ENCODE data around the gene ARHGAP18. TPM values are rescaled to one million over a fixed set of nuclear protein-coding genes. Genes with fewer than 3 reads are reported as not detected.

ARHGAP18 gene
- total RNA-seq, 1 donor from 2014 or later = 38.6 TPM

DNA sequence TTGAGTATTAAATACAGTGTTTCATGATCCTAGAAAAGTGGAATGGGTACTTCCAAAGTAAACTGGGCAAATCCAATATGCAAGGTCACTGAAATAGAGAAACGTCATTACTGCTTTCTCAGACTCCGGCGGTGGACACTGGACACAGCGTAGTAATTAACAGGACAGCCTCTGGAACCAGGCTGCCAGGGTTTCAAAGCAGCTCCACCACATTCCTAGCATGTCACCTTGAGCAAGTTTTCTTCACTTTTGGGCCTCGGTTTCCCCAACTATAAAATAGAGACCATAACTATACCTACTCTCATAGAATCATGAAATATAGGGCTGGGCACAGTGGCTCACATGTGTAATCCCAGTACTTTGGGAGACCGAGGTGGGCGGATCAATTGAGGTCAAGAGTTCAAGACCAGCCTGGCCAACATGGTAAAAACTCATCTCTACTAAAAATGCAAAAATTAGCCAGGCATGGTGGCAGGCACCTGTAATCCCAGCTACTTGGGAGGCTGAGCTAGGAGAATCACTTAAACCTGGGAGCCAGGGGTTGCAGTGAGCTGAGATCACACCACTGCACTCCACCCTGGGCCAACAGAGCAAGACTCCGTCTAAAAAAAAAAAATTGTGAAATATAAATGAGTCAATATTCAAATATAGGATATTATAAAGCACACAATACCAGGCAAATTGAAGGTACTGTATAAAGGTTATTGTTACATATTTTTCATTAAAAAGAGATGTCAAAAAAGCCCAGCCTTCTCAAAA is 24.9 kb downstream of the ARHGAP18 start:
- Histone ChIP-seq H3K4me2 (ENCODE audit: low read length) (peak overlapping the region; percentile 82), H3K36me3 (ENCODE audit: insufficient read depth, low read length) (no peaks in the 10 kb centered on the region), H3K27me3 (ENCODE audit: insufficient read depth, low read length) (no peaks in the 10 kb centered on the region), H3K79me2 (ENCODE audit: insufficient read depth, low read length) (peaks cover 75% of the 10 kb centered on the region), H4K20me1 (ENCODE audit: insufficient read depth, low read length) (no peaks in the 10 kb centered on the region), H3K4me3 (ENCODE audit: insufficient read depth, low read depth, low read length) (no peak overlapping the region), H2AFZ (ENCODE audit: low read depth, low read length) (no peak overlapping the region), H3K9me3 (ENCODE audit: insufficient read depth, low read depth, low read length) (no peaks in the 10 kb centered on the region), H3K9ac (ENCODE audit: low read length) (no peak overlapping the region), H3K4me1 (ENCODE audit: insufficient read depth, low read length) (peaks cover 32% of the 10 kb centered on the region), H3K27ac (ENCODE audit: low read depth, low read length) (peak overlapping the region; percentile 89)
- peaks cover 8% of the 10 kb centered on the region for H3K36me3 Mint-ChIP-seq (ENCODE audit: low read depth, unreplicated experiment)
- peak overlapping the region; percentile 95 for H3K27ac Mint-ChIP-seq (ENCODE audit: unreplicated experiment)
- TF ChIP-seq EZH2 (IDR thresholded peaks at IDR 0.05; ENCODE audit: insufficient read depth, low read length) = no peak
- TF ChIP-seq, protein P1, sequence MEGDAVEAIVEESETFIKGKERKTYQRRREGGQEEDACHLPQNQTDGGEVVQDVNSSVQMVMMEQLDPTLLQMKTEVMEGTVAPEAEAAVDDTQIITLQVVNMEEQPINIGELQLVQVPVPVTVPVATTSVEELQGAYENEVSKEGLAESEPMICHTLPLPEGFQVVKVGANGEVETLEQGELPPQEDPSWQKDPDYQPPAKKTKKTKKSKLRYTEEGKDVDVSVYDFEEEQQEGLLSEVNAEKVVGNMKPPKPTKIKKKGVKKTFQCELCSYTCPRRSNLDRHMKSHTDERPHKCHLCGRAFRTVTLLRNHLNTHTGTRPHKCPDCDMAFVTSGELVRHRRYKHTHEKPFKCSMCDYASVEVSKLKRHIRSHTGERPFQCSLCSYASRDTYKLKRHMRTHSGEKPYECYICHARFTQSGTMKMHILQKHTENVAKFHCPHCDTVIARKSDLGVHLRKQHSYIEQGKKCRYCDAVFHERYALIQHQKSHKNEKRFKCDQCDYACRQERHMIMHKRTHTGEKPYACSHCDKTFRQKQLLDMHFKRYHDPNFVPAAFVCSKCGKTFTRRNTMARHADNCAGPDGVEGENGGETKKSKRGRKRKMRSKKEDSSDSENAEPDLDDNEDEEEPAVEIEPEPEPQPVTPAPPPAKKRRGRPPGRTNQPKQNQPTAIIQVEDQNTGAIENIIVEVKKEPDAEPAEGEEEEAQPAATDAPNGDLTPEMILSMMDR (IDR thresholded peaks at IDR 0.05; ENCODE audit: insufficient read depth, low read depth, low read length) = no peak
- H3K9me3 Mint-ChIP-seq (ENCODE audit: unreplicated experiment) = no peaks in the 10 kb centered on the region
- DNase-seq (ENCODE audit: low read depth) (no peak), FAIRE-seq (no peak)
- H3K27me3 Mint-ChIP-seq (ENCODE audit: low read depth, unreplicated experiment) = no peaks in the 10 kb centered on the region
- peak overlapping the region; percentile 40 for H3K4me3 Mint-ChIP-seq (ENCODE audit: unreplicated experiment)
- peaks cover 72% of the 10 kb centered on the region for H3K4me1 Mint-ChIP-seq (ENCODE audit: low read depth, unreplicated experiment)

DNA sequence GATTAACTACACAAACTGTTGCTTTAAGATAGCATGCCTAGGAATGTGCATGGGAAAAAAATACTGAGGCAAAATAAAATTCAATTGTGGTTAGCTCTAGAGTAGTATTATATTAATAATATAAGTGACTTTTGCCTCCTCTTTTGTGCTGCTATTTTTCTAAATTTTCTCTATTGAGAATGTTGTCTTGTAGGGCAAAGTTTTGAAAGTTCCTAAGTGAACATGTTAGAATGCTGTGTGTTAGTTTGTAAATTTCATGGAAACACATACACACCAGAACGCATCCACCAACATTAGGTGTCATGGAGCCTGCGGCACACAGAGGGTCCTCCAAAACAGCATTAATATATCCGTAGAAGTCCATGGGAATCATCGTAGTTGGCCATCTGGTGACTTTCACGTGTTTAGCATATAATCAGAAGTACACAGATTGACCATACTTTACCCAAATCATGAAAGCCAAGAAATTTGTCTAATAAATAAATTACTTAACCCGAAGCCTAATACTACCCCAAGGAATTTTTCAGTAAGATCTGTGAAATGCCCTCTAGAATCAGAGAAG is 25.6 kb downstream of the ARHGAP18 start:
- peaks cover 8% of the 10 kb centered on the region for H3K36me3 Mint-ChIP-seq (ENCODE audit: low read depth, unreplicated experiment)
- FAIRE-seq = no peak

More for the DNA sequence above, 25.6 kb downstream of the ARHGAP18 start:
- no peak for DNase-seq (ENCODE audit: low read depth)
- H3K27ac Mint-ChIP-seq (ENCODE audit: unreplicated experiment) = peak overlapping the region; percentile 95
- no peaks in the 10 kb centered on the region for H4K20me1 ChIP-seq (ENCODE audit: insufficient read depth, low read length)
- H3K4me1 Mint-ChIP-seq (ENCODE audit: low read depth, unreplicated experiment) = peaks cover 72% of the 10 kb centered on the region
- no peaks in the 10 kb centered on the region for H3K27me3 ChIP-seq (ENCODE audit: insufficient read depth, low read length)
- TF ChIP-seq, protein P1 (IDR thresholded peaks at IDR 0.05; ENCODE audit: insufficient read depth, low read depth, low read length) = no peak
- TF ChIP-seq EZH2 (IDR thresholded peaks at IDR 0.05; ENCODE audit: insufficient read depth, low read length) = no peak
- H2AFZ ChIP-seq (ENCODE audit: low read depth, low read length) = no peak overlapping the region
- H3K4me1 ChIP-seq (ENCODE audit: insufficient read depth, low read length) = peaks cover 33% of the 10 kb centered on the region
- no peaks in the 10 kb centered on the region for H3K36me3 ChIP-seq (ENCODE audit: insufficient read depth, low read length)
- H3K9me3 ChIP-seq (ENCODE audit: insufficient read depth, low read depth, low read length) = no peaks in the 10 kb centered on the region
- peak overlapping the region; percentile 53 for H3K9ac ChIP-seq (ENCODE audit: low read length)
- peak overlapping the region; percentile 89 for H3K27ac ChIP-seq (ENCODE audit: low read depth, low read length)
- peak overlapping the region; percentile 82 for H3K4me2 ChIP-seq (ENCODE audit: low read length)
- H3K27me3 Mint-ChIP-seq (ENCODE audit: low read depth, unreplicated experiment) = no peaks in the 10 kb centered on the region
- H3K79me2 ChIP-seq (ENCODE audit: insufficient read depth, low read length) = peaks cover 74% of the 10 kb centered on the region
- H3K9me3 Mint-ChIP-seq (ENCODE audit: unreplicated experiment) = no peaks in the 10 kb centered on the region
- H3K4me3 ChIP-seq (ENCODE audit: insufficient read depth, low read depth, low read length) = no peak overlapping the region
- H3K4me3 Mint-ChIP-seq (ENCODE audit: unreplicated experiment) = no peak overlapping the region
